ENCODE data around the gene COL18A1.

DNA sequence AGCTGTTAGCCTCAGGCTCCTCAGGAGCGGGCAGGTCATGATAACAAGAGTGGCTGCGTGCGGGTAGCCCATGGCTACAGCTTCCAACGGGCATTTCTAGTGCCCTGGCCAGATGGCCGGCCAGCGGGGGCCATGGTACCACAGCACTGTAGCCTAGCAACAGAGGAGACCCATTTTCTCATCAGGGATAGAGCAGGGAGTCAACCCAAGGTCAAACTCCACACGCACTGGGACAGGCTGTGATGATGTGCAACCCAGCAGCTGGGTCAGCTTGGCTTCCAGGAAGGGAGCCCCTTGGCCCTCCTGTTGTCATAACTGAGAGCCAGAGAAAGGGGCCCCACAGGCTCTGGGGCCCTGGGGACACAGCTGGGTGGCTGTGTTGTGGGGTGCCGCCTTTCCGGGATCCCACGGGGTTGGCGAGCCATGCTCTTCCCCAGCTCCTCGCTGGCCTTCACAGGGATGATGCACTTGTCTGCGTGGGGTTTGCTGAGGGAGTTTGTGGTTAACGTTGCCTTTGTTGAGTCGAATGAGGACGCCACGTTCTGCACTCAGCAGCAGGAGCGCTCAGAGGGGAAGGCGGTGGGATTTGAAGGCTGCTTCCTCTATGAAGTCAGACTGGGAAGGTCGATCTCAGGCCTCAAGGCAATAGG, 46.3 kb downstream of the COL18A1 start:
- TF ChIP-seq ARNT (IDR thresholded peaks at IDR 0.05) (no peak), HDGF (IDR thresholded peaks at IDR 0.05; ENCODE audit: borderline replicate concordance) (no peak), TARDBP (IDR thresholded peaks at IDR 0.05) (no peak), L3MBTL2 (conservative IDR thresholded peaks at IDR 0.05) (no peak), LEF1 (IDR thresholded peaks at IDR 0.05; ENCODE audit: borderline replicate concordance) (no peak), FOXM1 (IDR thresholded peaks at IDR 0.05; ENCODE audit: borderline replicate concordance) (no peak), FOXA1 (IDR thresholded peaks at IDR 0.05) (no peak), SUZ12 (IDR thresholded peaks at IDR 0.05) (no peak), BHLHE40 (IDR thresholded peaks at IDR 0.05; ENCODE audit: borderline replicate concordance) (no peak), ELF4 (IDR thresholded peaks at IDR 0.05) (no peak)
- TF ChIP-seq, protein P1, sequence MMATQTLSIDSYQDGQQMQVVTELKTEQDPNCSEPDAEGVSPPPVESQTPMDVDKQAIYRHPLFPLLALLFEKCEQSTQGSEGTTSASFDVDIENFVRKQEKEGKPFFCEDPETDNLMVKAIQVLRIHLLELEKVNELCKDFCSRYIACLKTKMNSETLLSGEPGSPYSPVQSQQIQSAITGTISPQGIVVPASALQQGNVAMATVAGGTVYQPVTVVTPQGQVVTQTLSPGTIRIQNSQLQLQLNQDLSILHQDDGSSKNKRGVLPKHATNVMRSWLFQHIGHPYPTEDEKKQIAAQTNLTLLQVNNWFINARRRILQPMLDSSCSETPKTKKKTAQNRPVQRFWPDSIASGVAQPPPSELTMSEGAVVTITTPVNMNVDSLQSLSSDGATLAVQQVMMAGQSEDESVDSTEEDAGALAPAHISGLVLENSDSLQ (IDR thresholded peaks at IDR 0.05), result no peak

Data from HEK293T (cell line).